ENCODE data around the gene DCAF17. TPM values are rescaled to one million over a fixed set of nuclear protein-coding genes. Genes with fewer than 3 reads are reported as not detected.

Gene DCAF17
- total and polyA plus RNA-seq, 2 of the 13 experiments (the other 11 are each of a cell fraction or from before 2014, with no cell fraction given), result 13.7 to 30.0 TPM

- TF ChIP-seq KDM5B (CRISPR knock-in tag; IDR thresholded peaks at IDR 0.05; ENCODE audit: borderline replicate concordance) (peak; percentile 29; the same call in 1 of the 2 replicates), TAF15 (IDR thresholded peaks at IDR 0.05; ENCODE audit: low read depth, low read length, poor library complexity, severe bottlenecking) (peak; percentile 43), TEAD3 (CRISPR knock-in tag; optimal IDR thresholded peaks at IDR 0.05; ENCODE audit: borderline replicate concordance) (peak; percentile 32), ZNF276 (CRISPR knock-in tag; IDR thresholded peaks at IDR 0.05; ENCODE audit: low read depth) (0 out of 2 replicates have a peak, but pooled peaks have one; percentile 33), ZNF784 (CRISPR knock-in tag; IDR thresholded peaks at IDR 0.05; ENCODE audit: borderline replicate concordance) (0 out of 2 replicates have a peak, but pooled peaks have one; percentile 9), AGO1 (IDR thresholded peaks at IDR 0.05; ENCODE audit: low read depth, low read length, poor library complexity, severe bottlenecking) (peak; percentile 42), PAXIP1 (CRISPR knock-in tag; conservative IDR thresholded peaks at IDR 0.05) (0 out of 2 replicates have a peak, but pooled peaks have one; percentile 12), ETS1 (CRISPR knock-in tag; IDR thresholded peaks at IDR 0.05) (no peak), NFE2L1 (CRISPR knock-in tag; IDR thresholded peaks at IDR 0.05; ENCODE audit: borderline replicate concordance) (peak; percentile 24; the same call in 1 of the 2 replicates)
These were observed 2.3 kb upstream of the DCAF17 start (continued) for GRCh38 chr2:171431677-171432167.
